KMS-11 (cell line): ENCODE measurements around the gene POMZP3.
"Not testable (repeated sequence)": the region's sequence is repeated elsewhere in the genome, so short reads cannot be mapped to it uniquely, and the experiment has no call there.

ENCODE experiments used
- H2AFZ ChIP-seq: fragments of 200-600 bp; sonication (generic); 2 replicates; pipeline ENCODE4 v1.6.1; 2016; ENCODE audit warnings: antibody characterized with exemption, mixed run types, low read depth
- H3K27ac ChIP-seq: fragments of 200-600 bp; sonication (generic); 2 replicates; pipeline ENCODE4 v1.6.1; 2016; ENCODE audit warnings: mild to moderate bottlenecking, mixed run types
- H3K27me3 ChIP-seq: fragments of 200-600 bp; sonication (generic); 2 replicates; pipeline ENCODE4 v1.6.1; 2017; ENCODE audit warnings: mild to moderate bottlenecking, low read depth, mixed run types, moderate library complexity; ENCODE audit not compliant: insufficient read depth
- H3K36me3 ChIP-seq: fragments of 200-600 bp; sonication (generic); 2 replicates; pipeline ENCODE4 v1.6.1; 2017; ENCODE audit warnings: mild to moderate bottlenecking, mixed run types; ENCODE audit not compliant: insufficient read depth
- H3K4me1 ChIP-seq: fragments of 200-600 bp; sonication (generic); 2 replicates; pipeline ENCODE4 v1.6.1; 2016; ENCODE audit warnings: mild to moderate bottlenecking, low read depth, mixed run types; ENCODE audit not compliant: poor library complexity, severe bottlenecking
- H3K4me2 ChIP-seq: fragments of 200-600 bp; sonication (generic); 2 replicates; pipeline ENCODE4 v1.7.0; 2016; ENCODE audit warnings: mild to moderate bottlenecking, mixed run types
- H3K4me3 ChIP-seq: fragments of 200-600 bp; sonication (generic); IDR thresholded peaks from 2 replicates; pipeline ENCODE4 v1.6.1; 2017; ENCODE audit warnings: low read depth, low read length, mixed read lengths; ENCODE audit not compliant: insufficient read depth
- H3K79me2 ChIP-seq: fragments of 200-600 bp; sonication (generic); 2 replicates; pipeline ENCODE4 v1.6.1; 2016; ENCODE audit warnings: low read depth, mixed run types; ENCODE audit not compliant: insufficient read depth
- H3K9ac ChIP-seq: fragments of 200-600 bp; sonication (generic); 2 replicates; pipeline ENCODE4 v1.6.1; 2016; ENCODE audit warnings: mild to moderate bottlenecking, mixed run types
- H4K20me1 ChIP-seq: fragments of 200-600 bp; sonication (generic); 2 replicates; pipeline ENCODE4 v1.6.1; 2016; ENCODE audit warnings: mild to moderate bottlenecking, mixed run types; ENCODE audit not compliant: insufficient read depth

POMZP3 gene

GRCh38 chr7:76570324-76570775 lies 56.7 kb downstream of the POMZP3 start:
- not testable (repeated sequence) for H3K4me1 ChIP-seq, H4K20me1 ChIP-seq, H2AFZ ChIP-seq, H3K27ac ChIP-seq, H3K27me3 ChIP-seq, H3K4me3 ChIP-seq, H3K4me2 ChIP-seq, H3K36me3 ChIP-seq, H3K9ac ChIP-seq
- H3K79me2 ChIP-seq, result peaks cover 23% of the 10 kb centered on the region; the same call in 1 of the 2 replicates

- H3K27ac ChIP-seq, result not testable (repeated sequence)
Measured at GRCh38 chr7:76568742-76569141, 58.3 kb downstream of the POMZP3 start.

DNA sequence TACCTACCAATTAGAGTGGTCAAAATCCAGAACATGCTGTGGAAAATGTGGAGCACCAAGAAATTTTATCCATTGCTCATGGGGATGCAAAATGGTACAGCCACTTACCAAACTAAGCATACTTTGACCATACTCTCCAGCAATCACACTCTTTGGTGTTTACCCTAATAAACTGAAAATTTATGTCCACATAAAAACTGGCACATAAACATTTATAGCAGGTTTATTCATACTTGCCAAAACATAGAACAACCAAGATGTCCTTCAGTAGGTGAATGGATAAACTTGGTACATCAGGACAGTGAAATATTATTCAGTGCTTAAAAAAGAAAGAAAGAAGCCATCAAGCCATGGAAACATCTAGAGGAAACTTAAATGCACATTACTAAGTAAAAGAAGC lies 59.3 kb downstream of the POMZP3 start:
- not testable (repeated sequence) for H3K27me3 ChIP-seq, H2AFZ ChIP-seq, H3K27ac ChIP-seq, H4K20me1 ChIP-seq, H3K4me2 ChIP-seq, H3K9ac ChIP-seq, H3K4me1 ChIP-seq, H3K36me3 ChIP-seq, H3K4me3 ChIP-seq
- peaks cover 27% of the 10 kb centered on the region; the same call in 1 of the 2 replicates for H3K79me2 ChIP-seq

More at GRCh38 chr7:76568742-76569141, 58.3 kb downstream of the POMZP3 start:
- H3K9ac ChIP-seq, H2AFZ ChIP-seq, H3K36me3 ChIP-seq, H3K4me2 ChIP-seq, H3K4me1 ChIP-seq, H3K27me3 ChIP-seq, H4K20me1 ChIP-seq, H3K4me3 ChIP-seq: not testable (repeated sequence)
- H3K79me2 ChIP-seq, result peaks cover 26% of the 10 kb centered on the region; the same call in 1 of the 2 replicates

DNA sequence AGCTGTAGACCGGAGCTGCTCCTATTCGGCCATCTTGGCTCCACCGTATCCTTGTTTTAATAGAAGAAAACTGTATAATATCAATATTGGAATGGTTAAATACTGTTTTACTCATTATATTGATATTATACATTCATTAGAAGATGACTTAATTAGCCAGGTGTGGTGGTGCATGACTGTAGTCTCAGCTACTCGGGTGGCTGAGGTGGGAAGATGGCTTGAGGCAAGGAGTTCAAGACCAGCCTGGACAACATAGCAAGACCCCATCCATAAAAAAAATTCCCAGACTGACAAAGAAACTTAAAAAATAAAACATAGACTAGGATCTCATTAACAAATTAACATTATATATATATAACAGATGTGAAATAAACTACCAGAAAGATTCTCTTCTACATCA lies 59.8 kb downstream of the POMZP3 start:
- H4K20me1 ChIP-seq, H3K9ac ChIP-seq, H3K27ac ChIP-seq, H3K36me3 ChIP-seq, H3K4me2 ChIP-seq, H3K27me3 ChIP-seq, H2AFZ ChIP-seq, H3K4me1 ChIP-seq, H3K4me3 ChIP-seq: not testable (repeated sequence)
- H3K79me2 ChIP-seq, result peaks cover 27% of the 10 kb centered on the region; the same call in 1 of the 2 replicates

GRCh38 chr7:76565001-76565400 lies 62.1 kb downstream of the POMZP3 start:
- not testable (repeated sequence) for H3K27ac ChIP-seq, H4K20me1 ChIP-seq, H3K36me3 ChIP-seq, H3K4me3 ChIP-seq, H3K9ac ChIP-seq, H3K4me2 ChIP-seq, H3K27me3 ChIP-seq, H2AFZ ChIP-seq, H3K4me1 ChIP-seq
- H3K79me2 ChIP-seq, result peaks cover 41% of the 10 kb centered on the region

GRCh38 chr7:76561342-76561741 lies 65.7 kb downstream of the POMZP3 start:
- H3K9ac ChIP-seq, H3K4me3 ChIP-seq, H3K27me3 ChIP-seq, H3K27ac ChIP-seq, H2AFZ ChIP-seq, H3K4me2 ChIP-seq, H3K36me3 ChIP-seq, H4K20me1 ChIP-seq, H3K4me1 ChIP-seq: not testable (repeated sequence)
- H3K79me2 ChIP-seq, result peaks cover 38% of the 10 kb centered on the region

GRCh38 chr7:76560157-76560556 lies 66.9 kb downstream of the POMZP3 start:
- H3K27ac ChIP-seq, H3K4me2 ChIP-seq, H3K27me3 ChIP-seq, H3K36me3 ChIP-seq, H3K4me1 ChIP-seq, H3K9ac ChIP-seq, H4K20me1 ChIP-seq, H2AFZ ChIP-seq, H3K4me3 ChIP-seq: not testable (repeated sequence)
- peaks cover 37% of the 10 kb centered on the region for H3K79me2 ChIP-seq
